Effector CD4-positive, alpha-beta T cell (primary cell): ENCODE measurements around the gene RELN.
"Not testable (repeated sequence)": the region's sequence is repeated elsewhere in the genome, so short reads cannot be mapped to it uniquely, and the experiment has no call there.

ENCODE experiments used
- DNase-seq: peaks from one replicate; pipeline ENCODE4 v3.0.0-alpha.2; 2020

RELN gene

DNA sequence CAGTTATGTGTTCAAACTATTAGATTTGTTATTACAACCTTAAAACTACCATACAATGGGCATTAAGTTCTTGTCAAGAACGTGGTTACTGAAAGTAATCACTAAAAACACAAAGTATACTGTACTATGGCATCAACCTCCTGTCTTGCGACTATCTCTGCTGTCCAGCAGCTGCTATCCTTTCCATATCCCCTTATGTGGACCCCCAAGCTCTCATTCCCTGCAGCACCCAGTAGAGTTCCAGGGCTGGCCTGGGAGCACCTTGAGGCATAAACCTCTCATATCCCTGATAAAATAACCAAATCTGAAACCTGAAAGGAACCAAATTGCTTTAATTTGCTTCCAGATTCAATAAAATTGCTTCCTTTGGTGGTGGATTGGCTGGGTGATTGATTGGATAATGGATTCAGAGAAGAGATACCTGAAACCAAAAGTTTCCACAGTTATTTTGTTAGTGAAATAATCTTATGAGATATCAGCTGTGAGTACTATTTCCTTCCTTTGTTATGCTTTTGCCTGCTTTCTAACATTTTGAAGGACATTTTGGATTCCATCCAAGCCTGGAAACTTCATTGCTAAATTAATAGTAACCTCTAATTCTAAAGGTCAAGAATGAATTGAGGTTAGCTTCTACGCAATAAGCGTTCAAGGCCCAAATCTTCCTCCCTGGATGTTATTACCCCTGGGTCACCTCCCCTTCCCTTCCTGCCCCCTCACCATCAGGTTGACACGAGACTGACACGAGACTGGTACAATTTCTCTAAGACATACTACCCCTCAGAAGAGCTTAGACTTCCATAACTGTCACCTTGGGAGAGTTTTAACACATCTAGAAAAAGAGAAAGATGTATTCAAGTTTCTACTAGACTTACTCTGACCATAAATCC is 48.8 kb downstream of the RELN start:
- DNase-seq, result no peak

GRCh38 chr7:103937680-103938079 is 51.8 kb downstream of the RELN start:
- DNase-seq, result no peak

DNA sequence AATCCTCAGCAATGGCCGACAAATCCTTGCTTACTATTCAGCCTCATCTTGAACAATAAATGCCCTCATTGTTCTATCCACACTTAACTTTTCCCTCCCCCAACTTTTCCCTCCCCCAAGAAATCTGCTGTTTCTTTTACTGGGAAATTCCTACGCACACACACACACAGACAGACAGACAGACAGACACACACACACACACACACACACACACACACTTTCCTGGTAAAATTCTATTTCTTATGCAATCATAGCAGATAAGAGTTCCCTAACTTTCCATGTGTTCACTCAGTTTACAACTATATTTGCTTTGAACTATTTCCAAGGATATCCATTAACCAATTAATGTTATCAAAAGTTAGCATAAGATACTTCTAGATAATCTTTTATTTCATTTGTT is 52.9 kb downstream of the RELN start:
- no peak for DNase-seq

GRCh38 chr7:103934508-103934907 is 55.0 kb downstream of the RELN start:
- DNase-seq, result no peak

GRCh38 chr7:103932389-103932788 is 57.1 kb downstream of the RELN start:
- DNase-seq, result no peak

DNA sequence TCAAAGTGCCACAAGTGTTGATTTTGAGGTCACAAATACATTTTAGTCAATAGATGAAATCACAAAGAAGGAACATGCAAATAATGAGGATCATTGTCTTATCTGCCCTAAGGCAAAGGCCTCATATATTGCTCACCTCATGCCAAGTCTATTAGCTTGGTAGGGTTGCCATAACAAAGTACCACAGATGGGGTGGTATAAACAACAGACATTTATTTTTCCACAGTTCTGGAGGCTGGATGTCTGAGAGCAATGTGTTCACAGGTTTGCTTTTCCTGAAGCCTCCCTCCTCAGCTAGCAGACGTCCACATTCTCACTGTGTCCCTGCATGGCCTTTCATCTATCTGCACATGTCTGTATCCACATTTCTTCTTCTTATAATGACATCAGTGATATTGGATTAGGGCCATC is 59.6 kb downstream of the RELN start:
- no peak for DNase-seq

GRCh38 chr7:103928581-103928980 is 60.9 kb downstream of the RELN start:
- DNase-seq, result no peak

- no peak for DNase-seq
Measured at GRCh38 chr7:103924184-103924583, 65.3 kb downstream of the RELN start.

GRCh38 chr7:103922407-103922806 is 67.1 kb downstream of the RELN start:
- no peak for DNase-seq

GRCh38 chr7:103921692-103922091 is 67.8 kb downstream of the RELN start:
- no peak for DNase-seq

GRCh38 chr7:103919272-103919868 is 70.1 kb downstream of the RELN start:
- DNase-seq, result no peak

DNA sequence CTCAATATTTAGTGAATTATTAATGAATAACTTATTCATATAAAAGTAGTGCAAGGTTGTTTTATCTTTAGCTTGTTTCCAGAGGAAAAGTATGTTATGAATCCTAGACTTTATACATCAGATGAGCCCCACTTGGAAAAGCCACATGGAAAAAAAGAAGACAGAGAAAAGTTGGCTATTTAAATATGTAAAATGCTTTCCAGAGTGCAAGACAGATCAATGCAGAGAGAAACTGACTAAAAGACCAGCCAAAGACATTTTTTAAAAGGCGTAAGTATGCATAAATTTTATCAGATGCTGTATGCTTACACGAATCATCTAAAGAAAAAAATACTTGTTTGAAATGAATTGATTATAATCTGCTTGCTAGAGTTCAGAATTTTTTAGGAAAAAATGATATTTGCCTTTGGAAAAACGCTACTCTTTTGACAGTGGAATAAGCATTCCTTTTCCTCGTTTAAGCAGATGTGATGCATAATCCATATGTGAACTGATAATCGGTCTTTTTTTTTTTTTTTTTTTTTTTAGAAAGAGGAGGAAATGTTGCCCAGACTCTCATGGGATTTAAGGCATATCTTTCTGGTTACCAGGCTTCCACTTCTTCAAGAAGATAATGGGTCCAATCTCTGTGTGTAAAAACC is 70.7 kb downstream of the RELN start:
- no peak for DNase-seq

DNA sequence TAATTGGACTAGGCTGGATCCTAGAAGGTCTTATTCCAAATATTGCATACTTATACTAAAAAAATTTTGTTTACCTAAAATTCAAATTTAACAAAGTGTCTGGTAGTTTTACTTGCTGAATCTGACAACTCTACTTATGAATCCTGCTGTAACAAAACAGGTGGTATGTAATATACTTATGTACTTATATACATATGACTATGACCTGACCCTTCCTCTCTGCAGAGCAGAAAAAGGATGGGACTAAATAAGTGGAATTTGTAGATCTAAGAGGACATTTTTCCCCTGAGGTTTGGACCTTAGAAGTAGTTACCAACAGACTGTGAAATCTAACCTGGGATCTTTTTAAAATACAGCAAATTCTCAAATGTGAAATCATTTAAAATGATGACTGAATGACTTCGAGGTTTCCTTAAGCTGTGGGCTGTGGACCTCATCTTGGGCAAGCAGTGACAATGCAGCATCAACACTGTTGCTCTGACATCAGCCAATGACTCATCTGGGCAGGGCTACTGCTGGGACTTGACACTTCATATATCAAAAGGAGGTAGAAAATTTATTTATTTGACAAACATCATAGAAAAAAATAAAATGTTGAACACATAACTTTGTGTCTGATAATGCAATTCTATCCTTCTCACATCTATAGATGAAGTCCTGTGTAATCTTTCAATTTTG is 73.6 kb downstream of the RELN start:
- no peak for DNase-seq

DNA sequence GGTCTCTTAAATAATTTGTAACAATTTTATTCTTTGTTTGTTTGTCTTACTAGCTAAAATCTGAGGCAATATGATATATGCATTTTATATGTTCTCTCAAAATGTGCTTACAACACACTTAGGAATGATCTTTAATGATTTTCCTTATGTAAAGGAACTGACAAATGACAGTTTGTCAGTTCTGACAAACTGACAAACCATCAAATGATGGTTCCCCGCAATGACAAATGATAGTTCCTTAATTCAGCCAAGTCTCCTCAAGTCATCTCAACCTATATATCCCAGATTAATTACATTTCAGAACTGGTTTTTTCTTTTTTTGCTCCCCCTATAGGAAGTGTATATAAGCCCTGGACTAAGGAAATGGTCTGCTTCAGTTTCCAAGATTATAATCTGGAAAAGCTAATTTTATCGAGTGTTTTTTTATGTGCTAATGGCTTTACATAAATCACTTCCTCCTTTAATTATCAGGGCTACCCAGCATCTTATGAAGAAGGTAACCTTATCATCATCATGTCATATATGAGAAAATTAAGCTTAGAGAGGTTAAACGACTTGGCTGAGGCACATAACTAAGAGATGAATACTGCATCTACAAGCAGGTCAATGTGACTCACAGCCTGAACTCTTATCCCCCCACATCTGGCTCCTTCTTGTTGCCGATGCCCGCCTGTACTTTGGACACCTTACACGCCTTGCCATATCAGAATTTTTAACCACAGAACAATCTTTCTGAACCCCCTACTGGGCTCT is 75.1 kb downstream of the RELN start:
- no peak for DNase-seq

DNA sequence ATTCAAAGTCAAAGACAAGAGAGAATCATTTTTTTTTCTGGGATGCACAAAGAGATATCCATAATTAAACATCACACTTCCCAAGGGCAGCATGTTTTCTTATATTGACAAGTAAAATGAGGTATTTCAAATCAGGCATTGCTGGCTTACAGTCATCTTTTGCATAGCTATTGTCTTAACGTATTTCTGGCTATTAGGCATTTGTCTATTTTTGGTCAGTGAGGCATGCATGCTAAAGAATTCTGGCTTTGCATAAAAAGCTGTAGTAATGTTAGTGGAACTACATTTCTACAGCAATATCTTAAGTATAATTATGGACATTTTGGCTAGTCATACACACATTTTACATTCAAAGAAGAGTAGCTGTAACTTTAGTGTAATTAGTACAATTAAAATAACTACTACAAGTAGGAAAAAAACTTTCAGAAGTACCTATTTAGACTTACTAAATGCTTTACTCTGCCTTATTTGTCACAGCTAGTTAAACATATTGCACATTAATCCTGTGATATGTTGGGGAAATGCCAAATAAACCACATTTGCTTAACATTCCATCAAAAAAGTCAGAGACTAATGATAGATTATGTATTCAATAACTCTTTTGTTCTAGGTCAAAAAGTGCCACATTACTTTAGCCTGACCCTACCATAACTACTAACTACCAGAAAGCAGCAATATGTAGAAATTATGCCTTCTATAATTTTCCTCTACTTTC is 76.4 kb downstream of the RELN start:
- no peak for DNase-seq

- DNase-seq, result not testable (repeated sequence)
Measured at GRCh38 chr7:103911015-103911414, 78.4 kb downstream of the RELN start.

- DNase-seq, result no peak
Measured at GRCh38 chr7:103905997-103906396, 83.5 kb downstream of the RELN start.

DNA sequence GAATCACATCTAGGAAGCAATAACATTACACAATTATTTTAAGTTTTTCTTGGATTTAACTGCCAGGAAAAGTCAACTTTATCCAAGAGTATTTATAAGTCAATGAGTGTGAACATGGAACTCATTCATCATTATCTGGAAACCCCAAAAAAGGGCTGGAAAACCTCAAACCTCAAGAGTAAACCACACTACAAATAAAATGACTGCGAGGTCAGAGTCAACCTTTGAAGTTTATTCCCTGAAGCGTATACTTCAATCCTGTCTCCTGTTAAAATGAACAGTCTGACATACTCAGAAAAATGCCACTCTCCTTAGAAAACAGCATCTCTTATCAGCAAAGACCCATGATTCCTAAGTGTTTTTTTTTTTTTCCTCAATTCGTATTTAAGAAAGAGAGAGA is 86.5 kb downstream of the RELN start:
- no peak for DNase-seq

DNA sequence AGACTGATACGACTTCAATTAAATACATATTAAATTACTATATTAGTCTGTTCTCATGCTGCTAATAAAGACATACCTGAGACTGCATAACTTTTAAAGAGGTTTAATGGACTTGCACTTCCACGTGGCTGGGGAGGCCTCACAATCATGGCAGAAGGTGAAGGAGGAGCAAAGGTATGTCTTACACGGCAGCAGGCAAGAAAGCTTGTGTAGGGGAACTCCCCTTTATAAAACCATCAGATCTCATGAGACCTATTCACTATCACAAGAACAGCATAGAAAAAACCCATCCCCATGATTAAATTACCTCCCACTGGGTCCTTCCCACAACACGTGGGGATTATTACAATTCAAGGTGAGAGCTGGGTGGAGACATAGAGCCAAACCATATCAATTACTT is 92.6 kb downstream of the RELN start:
- not testable (repeated sequence) for DNase-seq

DNA sequence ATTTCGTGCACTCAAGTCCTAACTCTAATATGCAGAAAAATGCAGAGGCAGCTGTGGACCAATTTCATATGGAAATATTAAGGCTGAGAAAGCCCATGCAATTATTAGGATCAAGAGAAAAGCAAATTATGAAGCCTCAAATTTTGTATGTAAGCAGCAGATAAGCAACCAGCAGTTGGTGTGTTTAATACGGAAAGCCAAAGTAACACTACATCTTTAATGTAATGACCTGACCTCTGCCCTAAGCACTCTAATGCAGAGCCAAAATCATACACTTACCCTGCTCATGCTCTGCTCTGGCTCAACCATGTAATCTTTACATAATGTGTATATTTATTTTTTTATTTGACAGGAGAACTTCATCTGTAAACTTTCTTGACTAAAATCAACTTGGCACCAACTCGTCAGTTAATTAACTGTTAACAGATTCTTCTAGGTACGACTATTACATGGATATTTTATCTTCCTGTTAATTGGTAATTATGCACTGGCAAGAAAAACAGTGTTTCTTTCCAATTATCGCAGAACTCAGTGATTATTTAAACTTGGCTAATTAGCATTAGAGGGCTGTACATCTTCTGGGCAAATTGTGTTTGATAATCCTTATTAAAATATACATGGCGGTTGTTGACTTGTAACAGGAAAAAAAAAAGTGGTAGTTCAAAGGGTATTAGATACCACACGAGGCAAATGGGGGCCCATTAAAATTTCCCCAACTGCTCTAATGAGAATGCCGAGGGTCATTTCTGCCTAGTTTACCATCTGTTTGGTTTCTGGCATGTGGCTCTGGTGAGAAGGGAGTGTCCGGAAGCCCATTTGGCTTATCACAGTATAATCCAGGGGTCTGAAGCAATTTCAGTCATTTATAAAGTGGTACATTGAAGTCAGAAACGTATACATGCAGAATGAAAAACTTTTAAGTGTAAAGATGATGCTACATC is 94.5 kb downstream of the RELN start:
- DNase-seq, result no peak

GRCh38 chr7:103893350-103893749 is 96.1 kb downstream of the RELN start:
- no peak for DNase-seq
